ENCODE data around the gene BMPR1A.

- TF ChIP-seq CTCF (conservative IDR thresholded peaks at IDR 0.05; ENCODE audit: low read depth in 2 of 2) (no peak), REST (IDR thresholded peaks at IDR 0.05; ENCODE audit: unreplicated experiment) (no peak), EZH2 (IDR thresholded peaks at IDR 0.05; ENCODE audit: low read depth, unreplicated experiment) (no peak), POLR2AphosphoS5 (IDR thresholded peaks at IDR 0.05; ENCODE audit: low read depth) (no peak), EZH2phosphoT487 (IDR thresholded peaks at IDR 0.05; ENCODE audit: unreplicated experiment) (no peak), CREB1 (CRISPR knock-in tag; IDR thresholded peaks at IDR 0.05; ENCODE audit: low read depth) (no peak), JUNB (IDR thresholded peaks at IDR 0.05; ENCODE audit: unreplicated experiment) (no peak), ZNF331 (CRISPR knock-in tag; IDR thresholded peaks at IDR 0.05; ENCODE audit: low read depth) (no peak), ZNF114 (CRISPR knock-in tag; IDR thresholded peaks at IDR 0.05) (no peak), NANOG (IDR thresholded peaks at IDR 0.05; ENCODE audit: borderline replicate concordance) (no peak), STAT1 (IDR thresholded peaks at IDR 0.05; ENCODE audit: unreplicated experiment) (no peak)
Observed at GRCh38 chr10:86727470-86727869, 28.9 kb upstream of the BMPR1A start.
